ENCODE results near the gene FGFR1OP2. TPM values are rescaled to one million over a fixed set of nuclear protein-coding genes. Genes with fewer than 3 reads are reported as not detected.
A peak's percentile ranks its signal among the peaks of the same experiment; 100 is the strongest.

FGFR1OP2 gene
- total RNA-seq, 4 donors from 2014 or later, result 43.8 to 56.4 (median 45.9) TPM

DNA sequence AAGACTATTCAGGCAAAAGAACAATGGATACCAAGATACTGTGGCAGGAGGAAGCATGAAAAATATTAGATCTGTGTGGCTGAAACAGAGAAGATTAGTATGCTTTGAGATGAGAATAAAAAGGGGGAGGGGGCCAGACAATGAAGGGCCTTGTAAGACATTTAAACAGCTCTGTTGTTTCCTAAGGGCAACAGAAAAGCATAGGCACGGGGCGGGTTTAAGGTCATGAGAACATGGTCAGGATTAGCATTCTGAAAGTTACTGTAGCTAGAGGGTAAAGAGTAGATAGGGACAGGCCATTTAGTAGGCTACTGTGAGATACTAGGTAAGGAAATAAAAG lies 19.1 kb upstream of the FGFR1OP2 start:
- TF ChIP-seq POLR2A (IDR thresholded peaks at IDR 0.05), result no peak
- TF ChIP-seq, protein P1, sequence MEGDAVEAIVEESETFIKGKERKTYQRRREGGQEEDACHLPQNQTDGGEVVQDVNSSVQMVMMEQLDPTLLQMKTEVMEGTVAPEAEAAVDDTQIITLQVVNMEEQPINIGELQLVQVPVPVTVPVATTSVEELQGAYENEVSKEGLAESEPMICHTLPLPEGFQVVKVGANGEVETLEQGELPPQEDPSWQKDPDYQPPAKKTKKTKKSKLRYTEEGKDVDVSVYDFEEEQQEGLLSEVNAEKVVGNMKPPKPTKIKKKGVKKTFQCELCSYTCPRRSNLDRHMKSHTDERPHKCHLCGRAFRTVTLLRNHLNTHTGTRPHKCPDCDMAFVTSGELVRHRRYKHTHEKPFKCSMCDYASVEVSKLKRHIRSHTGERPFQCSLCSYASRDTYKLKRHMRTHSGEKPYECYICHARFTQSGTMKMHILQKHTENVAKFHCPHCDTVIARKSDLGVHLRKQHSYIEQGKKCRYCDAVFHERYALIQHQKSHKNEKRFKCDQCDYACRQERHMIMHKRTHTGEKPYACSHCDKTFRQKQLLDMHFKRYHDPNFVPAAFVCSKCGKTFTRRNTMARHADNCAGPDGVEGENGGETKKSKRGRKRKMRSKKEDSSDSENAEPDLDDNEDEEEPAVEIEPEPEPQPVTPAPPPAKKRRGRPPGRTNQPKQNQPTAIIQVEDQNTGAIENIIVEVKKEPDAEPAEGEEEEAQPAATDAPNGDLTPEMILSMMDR (IDR thresholded peaks at IDR 0.05 in 4 of 5, conservative IDR thresholded peaks at IDR 0.05 in 1 of 5), result no peak
- no peaks in the 10 kb centered on the region for H3K9me3 ChIP-seq
- no peak overlapping the region for H3K4me3 ChIP-seq
- in situ Hi-C loops (cut with MboI; ENCODE audit: low sequenced_read_pairs in 4 of 4), result no loop called here
- no peak overlapping the region for H3K27ac ChIP-seq
- DNase-seq (no peak), ATAC-seq (no peak)
- peaks cover 5 to 50% of the 10 kb centered on the region in 2 donors for H3K36me3 ChIP-seq
- H3K4me1 ChIP-seq, result no peaks in the 10 kb centered on the region
- no peaks in the 10 kb centered on the region for H3K27me3 ChIP-seq
- intact Hi-C loops (cut with DNase I; ENCODE audit: low total_unique reads), result no loop called here

DNA sequence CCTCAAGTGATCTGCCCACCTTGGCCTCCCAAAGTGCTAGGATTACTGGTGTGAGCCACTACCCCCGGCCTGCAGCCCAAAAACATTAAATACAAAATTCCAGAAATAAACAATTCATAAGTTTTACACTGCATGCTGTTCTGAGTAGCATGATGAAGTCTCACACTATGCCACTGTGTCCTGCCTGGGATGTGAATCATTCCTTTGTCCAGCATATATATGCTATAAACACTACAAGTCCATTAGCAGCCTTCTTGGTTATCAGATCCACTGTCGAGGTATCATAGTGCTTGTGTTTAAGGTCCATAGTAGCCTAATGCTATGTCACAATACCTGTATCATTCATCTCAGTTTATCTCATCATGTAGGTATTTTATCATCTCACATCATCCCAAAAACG lies 16.4 kb upstream of the FGFR1OP2 start:
- no peak for TF ChIP-seq POLR2A (IDR thresholded peaks at IDR 0.05)
- TF ChIP-seq, protein P1 (IDR thresholded peaks at IDR 0.05 in 4 of 5, conservative IDR thresholded peaks at IDR 0.05 in 1 of 5), result no peak
- ATAC-seq, result no peak

DNA sequence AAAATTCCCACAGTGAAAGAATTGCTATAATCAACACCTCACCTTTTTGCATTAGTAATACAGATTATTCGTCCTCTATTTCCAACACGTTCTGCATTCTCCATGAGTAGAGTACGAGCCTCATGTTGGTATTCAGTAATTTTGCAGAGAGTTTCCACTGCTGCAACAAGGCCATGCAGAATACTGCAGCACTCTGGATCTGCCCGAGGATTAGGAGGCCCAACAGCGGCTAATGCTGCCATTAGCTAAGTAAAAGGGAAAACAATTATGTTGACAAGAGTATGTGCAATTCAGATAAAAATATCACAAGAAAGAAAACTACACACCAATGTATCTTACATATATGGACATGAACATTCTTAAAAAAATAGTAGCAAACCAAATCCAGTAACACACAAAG lies 9.6 kb upstream of the FGFR1OP2 start:
- intact Hi-C loops (cut with DNase I; ENCODE audit: low total_unique reads) (no loop called here), in situ Hi-C loops (cut with MboI; ENCODE audit: low sequenced_read_pairs in 4 of 4) (no loop called here)
- no peak overlapping the region for H3K4me3 ChIP-seq
- no peaks in the 10 kb centered on the region for H3K9me3 ChIP-seq
- H3K27me3 ChIP-seq, result no peaks in the 10 kb centered on the region
- no peak overlapping the region for H3K27ac ChIP-seq
- DNase-seq, result no peak
- ATAC-seq, result no peak
- H3K4me1 ChIP-seq, result no peaks in the 10 kb centered on the region
- no peak for TF ChIP-seq POLR2A (IDR thresholded peaks at IDR 0.05)
- H3K36me3 ChIP-seq, result peaks cover 2 to 52% of the 10 kb centered on the region in 2 donors

More for the DNA sequence above, 16.4 kb upstream of the FGFR1OP2 start:
- Histone ChIP-seq H3K9me3 (no peaks in the 10 kb centered on the region), H3K27ac (no peak overlapping the region), H3K4me3 (no peak overlapping the region), H3K4me1 (no peaks in the 10 kb centered on the region), H3K27me3 (no peaks in the 10 kb centered on the region), H3K36me3 (peaks cover 7 to 74% of the 10 kb centered on the region in 2 donors)
- intact Hi-C loops (cut with DNase I; ENCODE audit: low total_unique reads), result no loop called here
- in situ Hi-C loops (cut with MboI; ENCODE audit: low sequenced_read_pairs in 4 of 4), result no loop called here
- no peak for DNase-seq

DNA sequence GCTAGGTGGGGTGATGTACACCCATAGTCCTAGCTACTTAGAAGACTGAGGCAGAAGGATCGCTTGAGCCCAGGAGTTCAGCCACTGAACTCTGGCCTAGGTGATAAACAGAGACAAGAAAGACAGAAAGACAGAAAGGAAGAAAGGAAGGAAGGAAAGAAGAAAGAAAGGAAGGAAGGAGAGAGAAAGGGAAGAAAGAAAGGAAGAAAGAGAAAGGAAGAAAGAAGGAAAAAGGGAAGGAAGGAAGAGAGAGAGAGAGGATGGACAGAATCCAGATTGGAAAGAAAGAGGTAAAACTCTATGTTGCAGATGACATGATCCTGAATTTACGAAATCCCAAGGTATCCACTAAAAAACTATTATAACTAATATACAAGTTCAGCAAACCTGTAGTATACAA lies 8.7 kb upstream of the FGFR1OP2 start:
- Histone ChIP-seq H3K27ac (no peak overlapping the region), H3K27me3 (no peaks in the 10 kb centered on the region), H3K36me3 (peaks cover 2 to 42% of the 10 kb centered on the region in 2 donors), H3K4me3 (no peak overlapping the region), H3K4me1 (peaks cover 0 to 3% of the 10 kb centered on the region in 2 donors), H3K9me3 (no peaks in the 10 kb centered on the region)
- in situ Hi-C loops (cut with MboI; ENCODE audit: low sequenced_read_pairs in 4 of 4), result no loop called here
- intact Hi-C loops (cut with DNase I; ENCODE audit: low total_unique reads), result no loop called here
- TF ChIP-seq POLR2A (IDR thresholded peaks at IDR 0.05), result no peak
- ATAC-seq, result no peak
- DNase-seq, result no peak

DNA sequence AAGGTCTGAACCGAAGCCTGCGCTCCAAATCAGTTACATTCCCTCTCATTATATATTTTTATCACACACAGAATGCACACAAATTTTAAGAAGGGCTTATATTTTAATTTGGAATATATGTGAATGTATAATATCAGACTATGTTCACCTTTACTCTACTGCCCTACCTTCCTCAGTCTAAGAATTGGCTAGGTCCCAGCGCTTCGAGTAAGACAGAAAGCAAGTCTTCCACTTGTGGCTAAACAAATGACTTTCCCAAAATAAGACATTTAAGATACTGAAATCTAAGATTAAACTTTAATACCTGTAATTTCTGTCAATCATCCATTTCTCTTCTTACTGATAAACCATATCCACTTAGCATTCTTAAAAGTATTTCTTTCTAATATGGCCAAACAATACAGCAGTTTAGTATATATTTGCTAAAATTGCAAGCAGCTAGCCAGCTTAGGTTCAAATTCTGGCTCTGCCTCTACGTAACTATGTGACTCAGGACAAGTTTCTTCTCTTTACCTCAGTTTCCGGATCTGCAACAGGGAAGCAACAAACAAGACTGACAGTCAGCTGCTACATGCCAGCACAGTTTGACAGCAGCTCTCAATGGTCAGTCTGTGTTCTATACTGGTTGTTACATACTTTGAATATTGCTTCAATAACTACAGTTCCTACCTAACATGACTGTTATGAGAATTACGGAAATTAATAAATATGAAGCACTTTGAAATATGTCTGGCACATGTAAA lies 2.5 kb upstream of the FGFR1OP2 start:
- Histone ChIP-seq H3K4me3 (no peak overlapping the region), H3K27ac (peak overlapping the region in 2 of 4 donors; percentile 24 to 94), H3K4me1 (peaks cover 46 to 48% of the 10 kb centered on the region in 2 donors), H3K9me3 (no peaks in the 10 kb centered on the region), H3K36me3 (peaks cover 0 to 4% of the 10 kb centered on the region in 2 donors), H3K27me3 (no peaks in the 10 kb centered on the region)
- TF ChIP-seq, protein P1 (IDR thresholded peaks at IDR 0.05 in 4 of 5, conservative IDR thresholded peaks at IDR 0.05 in 1 of 5), result no peak
- no peak for TF ChIP-seq POLR2A (IDR thresholded peaks at IDR 0.05)
- ATAC-seq (no peak), DNase-seq (no peak)
- in situ Hi-C loops (cut with MboI; ENCODE audit: low sequenced_read_pairs in 4 of 4), result loop anchor here in 2 of 4 donors (5.0 to 10.0 kb wide), 2 partner anchors 76 to 89 kb away; partner anchors contain the start of genes MED21 (in 1 of the 2) and TM7SF3 (in 1 of the 2)
- intact Hi-C loops (cut with DNase I; ENCODE audit: low total_unique reads), result loop anchor here (5.0 to 10.0 kb wide), 2 partner anchors 589 to 1256 kb away; partner anchors contain the start of genes CCDC91 and PPFIBP1

Measured in gastrocnemius medialis (tissue), 4 donors.